ENCODE results near the gene RTL9.

RTL9 gene

GRCh38 chrX:110407910-110408545 is 49.4 kb downstream of the RTL9 start:
- peak; percentile 60 for DNase-seq
